ENCODE data around the gene WDR12. TPM values are rescaled to one million over a fixed set of nuclear protein-coding genes. Genes with fewer than 3 reads are reported as not detected.

WDR12 gene
- total RNA-seq, result 18.2 and 22.4 TPM in 2 replicates

DNA sequence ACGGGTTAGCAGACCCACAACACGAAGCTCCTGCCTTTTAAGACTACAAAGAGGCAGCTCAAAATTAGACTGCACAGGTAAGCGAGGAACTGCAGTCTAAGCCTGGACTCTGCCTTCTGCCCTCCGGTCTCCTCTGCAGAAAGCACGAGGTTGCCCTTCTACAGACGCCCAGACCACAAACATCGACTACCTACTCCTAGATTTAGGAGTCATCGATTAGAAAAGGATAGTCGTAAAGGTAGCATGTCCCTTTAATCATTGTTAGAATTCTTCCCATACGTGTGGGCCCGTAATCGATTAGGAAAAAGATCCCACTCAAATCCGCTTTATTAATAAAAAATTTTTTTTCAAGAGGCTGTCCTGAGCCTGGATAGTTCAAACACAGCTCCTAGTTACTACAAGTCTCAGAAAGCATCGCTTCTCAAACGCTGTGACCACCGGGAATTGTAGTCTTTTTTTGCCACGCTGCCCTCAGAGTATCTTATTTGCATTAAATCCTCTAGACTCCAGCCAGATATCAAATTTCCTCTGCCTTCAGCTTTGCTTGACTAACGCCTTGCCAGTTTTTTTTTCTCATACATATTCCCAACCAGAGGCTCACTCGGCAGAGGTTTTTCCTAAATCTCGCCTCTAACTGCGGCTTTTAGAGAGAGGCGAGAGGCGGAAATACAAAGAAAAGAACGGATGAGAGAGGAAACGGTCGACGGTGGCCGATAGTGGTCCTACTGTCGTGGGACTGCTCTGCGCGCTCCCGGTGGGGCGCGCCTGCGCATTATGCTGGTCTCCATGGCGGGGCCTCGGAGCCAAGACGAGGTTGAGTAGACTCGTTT lies at the start of gene WDR12, which contains the start of gene CARF:
Gene WDR12, minus strand, starts transcription at position 162 of the 830 bp plus-strand sequence. CDS start 197 bp downstream, outside the sequence.
Gene CARF, plus strand, starts transcription at position 764 of the 830 bp plus-strand sequence. CDS start 29,628 bp downstream, outside the sequence.

DNA sequence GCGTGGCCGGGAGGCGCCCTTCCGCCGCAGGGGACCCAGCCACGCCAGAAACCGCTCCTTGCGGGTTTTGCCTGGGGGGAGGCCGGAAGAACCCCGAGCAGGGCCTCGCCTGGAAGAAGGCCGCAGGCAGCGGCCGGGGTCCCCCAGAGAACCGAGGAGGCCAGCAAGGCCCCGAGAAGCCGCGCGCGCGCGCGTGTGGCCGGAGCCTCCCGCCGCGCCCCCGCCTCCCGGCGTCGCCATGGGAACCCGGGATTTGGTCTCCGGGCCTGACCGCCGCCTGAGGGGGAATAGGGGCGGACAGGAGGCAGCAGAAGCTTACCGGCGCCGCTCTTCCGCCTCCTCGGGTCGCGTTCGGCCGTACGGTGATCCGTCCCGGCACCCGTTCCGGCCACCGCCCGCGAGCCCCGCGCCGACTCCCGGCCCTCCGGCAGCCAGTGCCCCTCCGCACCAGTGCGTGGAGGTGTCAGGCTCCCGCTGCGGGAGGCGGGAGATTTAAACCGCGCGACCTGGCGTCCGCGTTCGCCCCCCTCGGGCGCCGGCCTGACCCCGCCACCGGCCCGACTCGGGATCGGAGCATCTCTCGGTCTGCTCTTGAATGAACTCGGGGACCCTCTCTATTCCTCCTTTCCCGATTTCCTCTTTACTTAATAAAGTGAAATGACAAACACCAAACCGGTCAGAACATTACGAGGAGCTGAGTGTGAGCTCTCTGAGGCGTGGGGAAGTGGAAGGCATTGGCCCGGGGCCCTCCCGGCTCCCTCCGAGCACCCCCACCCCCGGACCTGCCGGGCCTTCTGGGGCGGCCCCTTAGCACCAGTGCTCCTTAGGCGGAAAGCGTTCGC lies 40.0 kb downstream of the WDR12 start, which contains the start of gene ICA1L:
Gene ICA1L, minus strand, starts transcription at position 467 of the 842 bp plus-strand sequence. CDS start 42,757 bp downstream, outside the sequence.

Other genes with a start within 250 kb of the WDR12 start
- gene ICA1L, start 39.9 kb downstream of the WDR12 start, total RNA-seq, result 3.1 and 3.7 TPM in 2 replicates
- 6.5 and 7.0 TPM in 2 replicates for gene CARF, start 602 bp upstream of the WDR12 start, total RNA-seq
- 64.0 and 80.3 TPM in 2 replicates for gene NBEAL1, start 103.2 kb upstream of the WDR12 start, total RNA-seq

All from smooth muscle cell of the pulmonary artery (primary cell).